SK-N-SH treated with all-trans-retinoic acid at 6 μM for 48 hours (cell line): ENCODE data around the gene ALK.

Source experiments
- ATAC-seq: fragments of 200-7000 bp; cut with Tn5 transposase; 3 replicates; pipeline ENCODE4 v1.9.1; 2020; ENCODE audit warnings: mild to moderate bottlenecking, moderate library complexity
- ARNTL ChIP-seq: fragments of 450-650 bp; formaldehyde crosslinking; IDR thresholded peaks from 2 replicates; pipeline ENCODE4 v1.5.0; 2020; ENCODE audit warnings: low read depth, mild to moderate bottlenecking, moderate library complexity, borderline replicate concordance
- BACH2 ChIP-seq: fragments of 250-450 bp; sonication (Bioruptor Pico); IDR thresholded peaks from 2 replicates; pipeline ENCODE4 v1.9.0; 2021; ENCODE audit warnings: mild to moderate bottlenecking, borderline replicate concordance
- CSDC2 ChIP-seq: fragments of 250-450 bp; sonication (Bioruptor Pico); IDR thresholded peaks from 2 replicates; pipeline ENCODE4 v1.5.0; 2020; ENCODE audit warnings: mild to moderate bottlenecking, moderate library complexity
- ESRRG ChIP-seq: fragments of 250-450 bp; sonication (Bioruptor Pico); IDR thresholded peaks from 2 replicates; pipeline ENCODE4 v1.6.1; 2021; ENCODE audit warnings: mild to moderate bottlenecking
- GLIS3 ChIP-seq: fragments of 250-450 bp; sonication (Bioruptor Pico); IDR thresholded peaks from 2 replicates; pipeline ENCODE4 v1.5.0; 2020; ENCODE audit warnings: mild to moderate bottlenecking, moderate library complexity
- ISL1 ChIP-seq: fragments of 250-450 bp; sonication (Bioruptor Pico); IDR thresholded peaks from 2 replicates; pipeline ENCODE4 v2.1.2; 2022; ENCODE audit warnings: mild to moderate bottlenecking, moderate library complexity
- OSR1 ChIP-seq: fragments of 250-450 bp; sonication (Bioruptor Pico); IDR thresholded peaks from 2 replicates; pipeline ENCODE4 v1.8.0; 2022; ENCODE audit warnings: moderate library complexity, mild to moderate bottlenecking, inconsistent platforms
- PPARA ChIP-seq: fragments of 250-450 bp; sonication (Bioruptor Pico); IDR thresholded peaks from 2 replicates; pipeline ENCODE4 v1.5.0; 2020; ENCODE audit warnings: mild to moderate bottlenecking, borderline replicate concordance
- RARB ChIP-seq: fragments of 250-450 bp; sonication (Bioruptor Pico); IDR thresholded peaks from 2 replicates; pipeline ENCODE4 v1.8.0; 2021; ENCODE audit warnings: mild to moderate bottlenecking, moderate library complexity
- SNAI2 ChIP-seq: fragments of 250-450 bp; sonication (Bioruptor Pico); IDR thresholded peaks from 2 replicates; pipeline ENCODE4 v1.5.0; 2020; ENCODE audit warnings: mild to moderate bottlenecking, moderate library complexity
- TCF4 ChIP-seq: fragments of 250-450 bp; sonication (Bioruptor Pico); IDR thresholded peaks from 2 replicates; pipeline ENCODE4 v1.8.0; 2021; ENCODE audit warnings: mild to moderate bottlenecking, moderate library complexity, borderline replicate concordance
- TOX ChIP-seq: fragments of 250-450 bp; sonication (Bioruptor Pico); IDR thresholded peaks from 2 replicates; pipeline ENCODE4 v1.8.0; 2021; ENCODE audit warnings: mild to moderate bottlenecking, moderate library complexity, borderline replicate concordance
- ZC3H10 ChIP-seq: fragments of 250-450 bp; sonication (Bioruptor Pico); IDR thresholded peaks from 2 replicates; pipeline ENCODE4 v1.5.1; 2021; ENCODE audit warnings: mild to moderate bottlenecking, moderate library complexity
- ZFP3 ChIP-seq: fragments of 250-450 bp; sonication (Bioruptor Pico); IDR thresholded peaks from 2 replicates; pipeline ENCODE4 v1.5.0; 2020; ENCODE audit warnings: mild to moderate bottlenecking, moderate library complexity
- ZNF565 ChIP-seq: fragments of 450-650 bp; formaldehyde crosslinking; conservative IDR thresholded peaks from 2 replicates; pipeline ENCODE4 v1.5.0; 2020; ENCODE audit warnings: low read depth, mild to moderate bottlenecking, moderate library complexity
- ZNF70 ChIP-seq: fragments of 450-650 bp; formaldehyde crosslinking; IDR thresholded peaks from 2 replicates; pipeline ENCODE4 v1.5.0; 2020; ENCODE audit warnings: mild to moderate bottlenecking, moderate library complexity
- ZNF8 ChIP-seq: fragments of 450-650 bp; formaldehyde crosslinking; IDR thresholded peaks from 2 replicates; pipeline ENCODE4 v1.5.0; 2020; ENCODE audit warnings: mild to moderate bottlenecking, moderate library complexity
- TF ChIP-seq, protein P1 (sequence below): fragments of 250-450 bp; sonication (Bioruptor Pico); IDR thresholded peaks from 2 replicates; pipeline ENCODE4 v1.5.1; 2020; ENCODE audit warnings: low read depth, mild to moderate bottlenecking, moderate library complexity
- TF ChIP-seq, protein P2 (sequence below): fragments of 250-450 bp; sonication (Bioruptor Pico); IDR thresholded peaks from 2 replicates; pipeline ENCODE4 v1.5.0; 2020; ENCODE audit warnings: mild to moderate bottlenecking, moderate library complexity
- TF ChIP-seq, protein P3 (sequence below): fragments of 250-450 bp; sonication (Bioruptor Pico); IDR thresholded peaks from 2 replicates; pipeline ENCODE4 v1.8.0; 2020; ENCODE audit warnings: mild to moderate bottlenecking, moderate library complexity, borderline replicate concordance
- TF ChIP-seq, protein P4 (sequence below): fragments of 250-450 bp; sonication (Bioruptor Pico); IDR thresholded peaks from 2 replicates; pipeline ENCODE4 v1.5.1; 2021; ENCODE audit warnings: mild to moderate bottlenecking, moderate library complexity
- TF ChIP-seq, protein P5 (sequence below): fragments of 250-450 bp; sonication (Bioruptor Pico); IDR thresholded peaks from 2 replicates; pipeline ENCODE4 v1.8.0; 2021; ENCODE audit warnings: low read depth, mild to moderate bottlenecking, moderate library complexity, borderline replicate concordance

ALK gene

DNA sequence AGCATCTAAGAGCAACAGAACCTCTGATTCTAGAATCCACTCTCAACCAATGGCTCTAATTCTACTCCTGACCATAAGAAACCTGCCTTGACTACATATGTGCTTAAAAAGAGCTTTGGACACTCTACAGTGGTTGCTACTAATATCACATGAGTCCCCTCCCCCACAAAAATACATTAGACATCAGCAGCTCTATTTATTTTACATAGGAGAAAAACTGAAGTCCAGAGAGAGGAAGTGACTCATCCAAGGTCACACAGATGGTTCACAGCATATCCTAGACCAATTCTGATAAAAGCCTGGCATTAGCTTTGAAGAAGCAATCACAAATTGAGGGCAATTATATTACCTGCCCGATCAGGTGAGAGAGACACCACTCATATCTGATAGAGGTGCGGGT lies 49.8 kb downstream of the ALK start:
- TF ChIP-seq, protein P1, sequence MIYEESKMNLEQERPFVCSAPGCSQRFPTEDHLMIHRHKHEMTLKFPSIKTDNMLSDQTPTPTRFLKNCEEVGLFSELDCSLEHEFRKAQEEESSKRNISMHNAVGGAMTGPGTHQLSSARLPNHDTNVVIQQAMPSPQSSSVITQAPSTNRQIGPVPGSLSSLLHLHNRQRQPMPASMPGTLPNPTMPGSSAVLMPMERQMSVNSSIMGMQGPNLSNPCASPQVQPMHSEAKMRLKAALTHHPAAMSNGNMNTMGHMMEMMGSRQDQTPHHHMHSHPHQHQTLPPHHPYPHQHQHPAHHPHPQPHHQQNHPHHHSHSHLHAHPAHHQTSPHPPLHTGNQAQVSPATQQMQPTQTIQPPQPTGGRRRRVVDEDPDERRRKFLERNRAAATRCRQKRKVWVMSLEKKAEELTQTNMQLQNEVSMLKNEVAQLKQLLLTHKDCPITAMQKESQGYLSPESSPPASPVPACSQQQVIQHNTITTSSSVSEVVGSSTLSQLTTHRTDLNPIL (CRISPR knock-in tag): no peak
- TF ChIP-seq SNAI2: no peak
- TF ChIP-seq ZNF8 (CRISPR knock-in tag): no peak

DNA sequence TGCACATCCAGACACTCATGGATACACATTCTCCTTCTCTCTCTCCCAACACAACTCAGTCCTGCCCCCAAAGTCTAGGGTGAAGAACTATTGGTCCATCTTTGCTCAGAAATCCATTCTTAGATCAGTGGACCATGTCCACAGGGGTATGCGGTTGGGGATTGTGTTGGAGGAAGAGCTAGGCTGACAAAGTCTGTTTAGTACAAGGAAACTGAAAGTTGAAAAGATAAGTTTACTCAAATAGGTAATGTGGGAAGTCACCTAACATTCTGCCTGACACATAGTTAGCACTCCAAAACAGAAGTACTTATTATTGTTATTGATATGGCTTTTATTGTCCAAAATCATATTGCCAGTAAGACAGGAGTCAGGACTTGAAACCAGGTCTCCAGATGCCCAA lies 55.9 kb downstream of the ALK start:
- no peak for TF ChIP-seq CSDC2 (CRISPR knock-in tag)
- TF ChIP-seq, protein P2, sequence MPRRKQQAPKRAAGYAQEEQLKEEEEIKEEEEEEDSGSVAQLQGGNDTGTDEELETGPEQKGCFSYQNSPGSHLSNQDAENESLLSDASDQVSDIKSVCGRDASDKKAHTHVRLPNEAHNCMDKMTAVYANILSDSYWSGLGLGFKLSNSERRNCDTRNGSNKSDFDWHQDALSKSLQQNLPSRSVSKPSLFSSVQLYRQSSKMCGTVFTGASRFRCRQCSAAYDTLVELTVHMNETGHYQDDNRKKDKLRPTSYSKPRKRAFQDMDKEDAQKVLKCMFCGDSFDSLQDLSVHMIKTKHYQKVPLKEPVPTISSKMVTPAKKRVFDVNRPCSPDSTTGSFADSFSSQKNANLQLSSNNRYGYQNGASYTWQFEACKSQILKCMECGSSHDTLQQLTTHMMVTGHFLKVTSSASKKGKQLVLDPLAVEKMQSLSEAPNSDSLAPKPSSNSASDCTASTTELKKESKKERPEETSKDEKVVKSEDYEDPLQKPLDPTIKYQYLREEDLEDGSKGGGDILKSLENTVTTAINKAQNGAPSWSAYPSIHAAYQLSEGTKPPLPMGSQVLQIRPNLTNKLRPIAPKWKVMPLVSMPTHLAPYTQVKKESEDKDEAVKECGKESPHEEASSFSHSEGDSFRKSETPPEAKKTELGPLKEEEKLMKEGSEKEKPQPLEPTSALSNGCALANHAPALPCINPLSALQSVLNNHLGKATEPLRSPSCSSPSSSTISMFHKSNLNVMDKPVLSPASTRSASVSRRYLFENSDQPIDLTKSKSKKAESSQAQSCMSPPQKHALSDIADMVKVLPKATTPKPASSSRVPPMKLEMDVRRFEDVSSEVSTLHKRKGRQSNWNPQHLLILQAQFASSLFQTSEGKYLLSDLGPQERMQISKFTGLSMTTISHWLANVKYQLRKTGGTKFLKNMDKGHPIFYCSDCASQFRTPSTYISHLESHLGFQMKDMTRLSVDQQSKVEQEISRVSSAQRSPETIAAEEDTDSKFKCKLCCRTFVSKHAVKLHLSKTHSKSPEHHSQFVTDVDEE (CRISPR knock-in tag): no peak
- TF ChIP-seq, protein P3, sequence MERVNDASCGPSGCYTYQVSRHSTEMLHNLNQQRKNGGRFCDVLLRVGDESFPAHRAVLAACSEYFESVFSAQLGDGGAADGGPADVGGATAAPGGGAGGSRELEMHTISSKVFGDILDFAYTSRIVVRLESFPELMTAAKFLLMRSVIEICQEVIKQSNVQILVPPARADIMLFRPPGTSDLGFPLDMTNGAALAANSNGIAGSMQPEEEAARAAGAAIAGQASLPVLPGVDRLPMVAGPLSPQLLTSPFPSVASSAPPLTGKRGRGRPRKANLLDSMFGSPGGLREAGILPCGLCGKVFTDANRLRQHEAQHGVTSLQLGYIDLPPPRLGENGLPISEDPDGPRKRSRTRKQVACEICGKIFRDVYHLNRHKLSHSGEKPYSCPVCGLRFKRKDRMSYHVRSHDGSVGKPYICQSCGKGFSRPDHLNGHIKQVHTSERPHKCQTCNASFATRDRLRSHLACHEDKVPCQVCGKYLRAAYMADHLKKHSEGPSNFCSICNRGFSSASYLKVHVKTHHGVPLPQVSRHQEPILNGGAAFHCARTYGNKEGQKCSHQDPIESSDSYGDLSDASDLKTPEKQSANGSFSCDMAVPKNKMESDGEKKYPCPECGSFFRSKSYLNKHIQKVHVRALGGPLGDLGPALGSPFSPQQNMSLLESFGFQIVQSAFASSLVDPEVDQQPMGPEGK (CRISPR knock-in tag): no peak
- no peak for TF ChIP-seq ZNF565
- TF ChIP-seq BACH2 (CRISPR knock-in tag): no peak
- TF ChIP-seq, protein P1 (CRISPR knock-in tag): no peak
- TF ChIP-seq, protein P4, sequence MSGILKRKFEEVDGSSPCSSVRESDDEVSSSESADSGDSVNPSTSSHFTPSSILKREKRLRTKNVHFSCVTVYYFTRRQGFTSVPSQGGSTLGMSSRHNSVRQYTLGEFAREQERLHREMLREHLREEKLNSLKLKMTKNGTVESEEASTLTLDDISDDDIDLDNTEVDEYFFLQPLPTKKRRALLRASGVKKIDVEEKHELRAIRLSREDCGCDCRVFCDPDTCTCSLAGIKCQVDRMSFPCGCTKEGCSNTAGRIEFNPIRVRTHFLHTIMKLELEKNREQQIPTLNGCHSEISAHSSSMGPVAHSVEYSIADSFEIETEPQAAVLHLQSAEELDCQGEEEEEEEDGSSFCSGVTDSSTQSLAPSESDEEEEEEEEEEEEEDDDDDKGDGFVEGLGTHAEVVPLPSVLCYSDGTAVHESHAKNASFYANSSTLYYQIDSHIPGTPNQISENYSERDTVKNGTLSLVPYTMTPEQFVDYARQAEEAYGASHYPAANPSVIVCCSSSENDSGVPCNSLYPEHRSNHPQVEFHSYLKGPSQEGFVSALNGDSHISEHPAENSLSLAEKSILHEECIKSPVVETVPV (CRISPR knock-in tag): no peak
- no peak for TF ChIP-seq ZNF8 (CRISPR knock-in tag)

More for the DNA sequence above, 49.8 kb downstream of the ALK start:
- ATAC-seq: no peak

DNA sequence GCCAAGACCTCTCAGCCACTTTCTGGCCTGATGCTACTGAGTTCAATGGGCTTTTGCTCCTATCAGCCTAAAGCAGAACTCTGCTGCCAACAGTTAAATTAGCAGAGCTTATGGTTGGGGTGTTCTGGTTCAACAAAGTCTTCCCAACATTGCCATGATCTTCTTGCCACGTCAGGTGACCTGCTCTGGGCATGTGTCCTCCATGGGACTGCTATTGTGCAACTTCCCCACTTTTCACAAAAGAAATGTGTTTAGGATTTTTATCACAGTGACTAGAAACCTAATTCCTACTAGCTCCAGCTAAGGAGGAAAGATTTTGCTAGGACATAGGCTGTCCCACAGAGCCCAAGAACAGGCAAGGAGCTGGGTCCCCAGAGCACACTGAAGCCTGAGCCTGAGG lies 56.4 kb downstream of the ALK start:
- no peak for ATAC-seq
- TF ChIP-seq CSDC2 (CRISPR knock-in tag) (no peak), SNAI2 (no peak), OSR1 (CRISPR knock-in tag) (no peak), ZNF8 (CRISPR knock-in tag) (no peak), ISL1 (CRISPR knock-in tag) (no peak), RARB (no peak), ESRRG (CRISPR knock-in tag) (no peak), ZNF70 (no peak), TOX (CRISPR knock-in tag) (no peak), PPARA (no peak), ZFP3 (no peak), ZC3H10 (CRISPR knock-in tag) (no peak), ARNTL (no peak), GLIS3 (no peak), TCF4 (no peak)
- TF ChIP-seq, protein P1 (CRISPR knock-in tag): no peak
- TF ChIP-seq, protein P2 (CRISPR knock-in tag): no peak
- TF ChIP-seq, protein P5, sequence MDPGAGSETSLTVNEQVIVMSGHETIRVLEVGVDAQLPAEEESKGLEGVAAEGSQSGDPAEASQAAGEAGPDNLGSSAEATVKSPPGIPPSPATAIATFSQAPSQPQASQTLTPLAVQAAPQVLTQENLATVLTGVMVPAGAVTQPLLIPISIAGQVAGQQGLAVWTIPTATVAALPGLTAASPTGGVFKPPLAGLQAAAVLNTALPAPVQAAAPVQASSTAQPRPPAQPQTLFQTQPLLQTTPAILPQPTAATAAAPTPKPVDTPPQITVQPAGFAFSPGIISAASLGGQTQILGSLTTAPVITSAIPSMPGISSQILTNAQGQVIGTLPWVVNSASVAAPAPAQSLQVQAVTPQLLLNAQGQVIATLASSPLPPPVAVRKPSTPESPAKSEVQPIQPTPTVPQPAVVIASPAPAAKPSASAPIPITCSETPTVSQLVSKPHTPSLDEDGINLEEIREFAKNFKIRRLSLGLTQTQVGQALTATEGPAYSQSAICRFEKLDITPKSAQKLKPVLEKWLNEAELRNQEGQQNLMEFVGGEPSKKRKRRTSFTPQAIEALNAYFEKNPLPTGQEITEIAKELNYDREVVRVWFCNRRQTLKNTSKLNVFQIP (CRISPR knock-in tag): no peak

More for the DNA sequence above, 55.9 kb downstream of the ALK start:
- no peak for ATAC-seq
